Measurements from ENCODE around the gene CCL17. TPM values are rescaled to one million over a fixed set of nuclear protein-coding genes. Genes with fewer than 3 reads are reported as not detected.
A peak's percentile ranks its signal among the peaks of the same experiment; 100 is the strongest.

The CCL17 gene
- 1.8 and 2.1 TPM in 2 replicates for total RNA-seq (2014; rRNA removed; shearing (Covaris generic))
- 0.33 and 1.4 TPM in 2 replicates for polyA plus RNA-seq (2015; cell fraction: cytosol; rRNA removed)
- 1.6 TPM in 1 of 2 replicates, not detected in the other for polyA plus RNA-seq (2015; cell fraction: nucleus; rRNA removed)

DNA sequence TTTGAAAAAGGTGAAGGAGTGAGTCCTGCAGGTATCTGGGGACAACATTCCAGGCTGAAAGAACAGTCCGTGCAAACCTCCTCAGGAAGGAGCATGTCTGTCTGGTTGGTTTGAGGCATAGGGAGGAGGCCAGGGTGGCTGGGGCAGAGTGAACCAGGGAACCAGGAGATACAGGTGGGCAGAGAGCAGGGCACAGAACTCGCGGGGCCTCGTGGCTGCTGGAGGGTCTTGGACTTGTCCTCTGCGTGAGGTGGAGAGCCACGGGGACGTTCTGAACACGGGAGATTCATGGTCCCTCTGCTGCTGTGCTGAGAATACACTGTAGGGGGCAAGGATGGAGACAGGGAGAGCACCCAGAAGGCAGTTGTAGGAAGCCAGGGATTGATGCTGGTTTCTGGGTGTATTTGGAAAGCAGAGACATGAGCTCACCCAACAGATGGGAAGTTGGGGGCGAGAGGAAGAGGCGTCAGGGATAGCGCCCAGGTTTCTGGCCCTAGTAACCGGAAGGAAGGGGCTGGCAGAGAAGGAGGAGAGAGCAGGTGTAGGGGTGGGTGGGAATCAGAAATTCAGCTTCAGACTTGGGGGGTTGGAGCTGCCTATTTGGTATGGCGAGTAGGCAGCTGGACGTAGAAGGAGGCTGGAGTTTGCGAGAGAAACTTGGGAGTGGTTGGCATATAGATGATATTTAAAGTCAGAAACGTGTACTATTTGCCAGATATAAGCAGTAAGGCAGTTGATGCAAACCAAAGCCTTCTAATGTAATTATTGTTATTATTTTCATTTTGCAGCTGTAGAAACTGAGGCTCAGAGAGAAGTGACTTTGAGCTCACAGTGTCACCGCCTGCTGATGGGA is at the start of gene CCL17:
Gene CCL17, plus strand, starts transcription at position 803 of the 853 bp plus-strand sequence. CDS start 9,166 bp downstream, outside the sequence.
- DNase-seq (ENCODE audit: low read depth, low spot score) = no peak
- in situ Hi-C loops (cut with HindIII; ENCODE audit: low pct_unique_long_range_greater_than_20kb, low sequenced_read_pairs) = no loop called here

DNA sequence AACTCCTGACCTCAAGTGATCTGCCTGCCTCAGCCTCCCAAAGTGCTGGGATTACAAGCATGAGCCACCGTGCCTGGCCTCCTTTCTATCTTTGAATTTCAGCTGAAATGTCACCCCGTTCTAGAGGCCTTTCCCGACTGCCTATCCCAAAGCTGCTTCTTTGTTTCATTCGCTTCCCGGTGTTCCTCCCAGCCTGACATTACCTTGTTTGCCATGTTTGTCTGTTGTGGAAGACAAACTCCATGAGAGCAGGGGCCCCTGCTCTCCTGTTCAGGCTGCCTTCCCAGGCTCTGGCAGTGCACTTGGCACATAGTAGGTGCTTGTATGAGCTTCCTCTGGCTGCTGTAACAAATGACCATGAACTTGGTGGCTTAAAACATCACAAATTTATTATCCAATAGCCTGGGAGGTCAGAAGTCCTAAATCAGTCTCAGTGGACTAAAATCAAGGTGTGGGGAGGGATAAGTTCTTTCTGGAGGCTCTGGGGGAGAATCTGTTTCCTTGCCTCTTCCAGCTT is 48.6 kb upstream of the CCL17 start:
- in situ Hi-C loops (cut with HindIII; ENCODE audit: low pct_unique_long_range_greater_than_20kb, low sequenced_read_pairs) = no loop called here

DNA sequence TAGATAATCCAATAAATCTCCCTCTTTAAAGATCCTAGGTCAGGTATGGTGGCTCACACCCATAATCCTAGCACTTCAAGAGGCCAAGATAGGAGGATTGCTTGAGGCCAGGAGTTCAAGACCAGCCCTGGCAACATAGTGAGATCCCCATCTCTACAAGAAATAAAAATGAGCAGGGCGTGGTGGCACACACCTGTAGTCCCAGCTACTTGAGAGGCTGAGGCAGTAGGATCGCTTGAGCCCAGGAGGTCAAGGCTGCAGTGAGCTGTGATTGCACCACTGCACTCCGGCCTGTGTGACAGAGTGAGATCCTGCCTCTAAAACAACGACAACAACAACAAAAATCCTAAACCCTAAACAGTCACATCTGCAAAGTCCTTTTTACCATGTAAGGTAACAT is 48.0 kb upstream of the CCL17 start:
- no peak for DNase-seq (ENCODE audit: low read depth, low spot score)
- in situ Hi-C loops (cut with HindIII; ENCODE audit: low pct_unique_long_range_greater_than_20kb, low sequenced_read_pairs) = no loop called here

More for the DNA sequence above, 48.6 kb upstream of the CCL17 start:
- no peak for DNase-seq (ENCODE audit: low read depth, low spot score)

DNA sequence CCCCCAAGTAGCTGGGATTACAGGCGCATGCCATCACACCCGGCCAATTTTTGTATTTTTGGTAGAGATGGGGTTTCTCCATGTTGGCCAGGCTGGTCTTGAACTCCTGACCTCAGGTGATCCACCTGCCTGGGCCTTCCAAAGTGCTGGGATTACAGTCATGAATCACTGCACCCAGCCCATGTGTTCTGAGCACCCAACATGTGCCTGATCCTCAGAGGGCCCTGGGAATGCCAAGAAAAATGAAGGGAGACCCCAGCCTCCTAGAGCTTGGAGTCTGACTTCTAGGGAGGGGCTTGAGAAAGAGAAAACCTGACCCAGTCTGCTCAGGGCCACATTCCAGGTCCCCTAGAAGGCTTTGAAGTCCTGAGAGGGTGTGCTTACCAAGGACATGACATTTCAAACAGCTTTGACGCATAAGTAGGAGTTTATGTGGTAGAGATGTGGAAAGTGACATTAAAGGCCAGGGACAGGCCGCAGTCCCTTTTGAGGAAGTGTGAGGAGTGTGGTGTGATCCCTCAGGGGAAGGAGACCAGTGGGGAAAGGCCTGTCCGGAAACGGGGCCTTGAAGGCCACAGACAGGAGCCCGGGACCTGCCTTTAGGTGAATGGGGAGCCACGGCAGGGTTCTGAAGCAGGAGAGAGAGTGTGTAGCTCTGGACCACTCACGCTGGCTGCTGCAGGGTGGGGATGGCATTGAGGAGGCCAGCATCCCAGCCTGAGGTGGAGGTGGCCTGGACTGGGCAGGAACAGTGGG is 47.1 kb upstream of the CCL17 start:
- in situ Hi-C loops (cut with HindIII; ENCODE audit: low pct_unique_long_range_greater_than_20kb, low sequenced_read_pairs) = no loop called here
- no peak for DNase-seq (ENCODE audit: low read depth, low spot score)

DNA sequence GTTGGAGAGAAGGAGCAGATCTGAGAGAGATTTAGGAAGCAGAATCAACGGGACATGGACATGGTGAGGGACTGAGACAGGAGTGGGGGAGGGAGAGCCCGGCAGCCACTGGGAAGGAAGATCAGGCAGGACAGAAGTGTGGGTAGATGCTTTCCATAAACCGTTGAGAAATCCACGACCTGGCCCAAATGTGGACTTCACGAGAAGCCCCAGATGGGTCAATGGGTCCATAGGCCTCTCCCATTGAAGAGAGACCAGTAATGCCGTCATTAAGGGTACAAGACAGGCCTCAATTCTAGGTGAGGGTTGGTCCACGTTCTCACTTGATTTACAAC is 46.5 kb upstream of the CCL17 start:
- in situ Hi-C loops (cut with HindIII; ENCODE audit: low pct_unique_long_range_greater_than_20kb, low sequenced_read_pairs) = no loop called here
- DNase-seq (ENCODE audit: low read depth, low spot score) = no peak

DNA sequence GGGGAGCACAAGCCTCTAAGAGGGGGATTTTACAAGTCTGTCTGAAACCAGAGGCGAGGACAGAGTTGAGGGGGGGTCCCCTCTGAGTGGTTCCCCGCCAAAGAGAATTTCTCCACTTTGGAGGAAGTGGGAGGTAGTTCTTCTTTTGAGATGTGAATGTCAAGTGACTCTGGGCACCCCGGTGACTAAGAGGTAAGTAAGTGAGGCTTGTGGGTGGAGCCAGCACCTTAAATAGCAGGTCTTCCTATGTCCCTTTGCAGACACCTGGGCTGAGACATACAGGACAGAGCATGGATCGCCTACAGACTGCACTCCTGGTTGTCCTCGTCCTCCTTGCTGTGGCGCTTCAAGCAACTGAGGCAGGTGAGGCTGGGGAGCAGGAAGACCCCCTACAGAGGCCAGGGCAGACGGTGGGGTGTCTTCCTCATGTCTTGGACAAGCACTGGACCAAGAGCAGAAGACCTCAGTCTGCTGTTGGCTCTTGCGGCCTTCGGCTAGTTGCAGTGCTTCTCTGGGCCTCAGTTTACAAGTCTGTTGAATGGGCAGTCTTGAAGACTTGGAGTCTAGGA is 46.0 kb upstream of the CCL17 start, which contains the start of gene CCL22:
Gene CCL22, plus strand, starts transcription at position 257 of the 569 bp plus-strand sequence. Its CDS starts 34 bp downstream, at position 291.
- in situ Hi-C loops (cut with HindIII; ENCODE audit: low pct_unique_long_range_greater_than_20kb, low sequenced_read_pairs) = no loop called here
- no peak for DNase-seq (ENCODE audit: low read depth, low spot score)

DNA sequence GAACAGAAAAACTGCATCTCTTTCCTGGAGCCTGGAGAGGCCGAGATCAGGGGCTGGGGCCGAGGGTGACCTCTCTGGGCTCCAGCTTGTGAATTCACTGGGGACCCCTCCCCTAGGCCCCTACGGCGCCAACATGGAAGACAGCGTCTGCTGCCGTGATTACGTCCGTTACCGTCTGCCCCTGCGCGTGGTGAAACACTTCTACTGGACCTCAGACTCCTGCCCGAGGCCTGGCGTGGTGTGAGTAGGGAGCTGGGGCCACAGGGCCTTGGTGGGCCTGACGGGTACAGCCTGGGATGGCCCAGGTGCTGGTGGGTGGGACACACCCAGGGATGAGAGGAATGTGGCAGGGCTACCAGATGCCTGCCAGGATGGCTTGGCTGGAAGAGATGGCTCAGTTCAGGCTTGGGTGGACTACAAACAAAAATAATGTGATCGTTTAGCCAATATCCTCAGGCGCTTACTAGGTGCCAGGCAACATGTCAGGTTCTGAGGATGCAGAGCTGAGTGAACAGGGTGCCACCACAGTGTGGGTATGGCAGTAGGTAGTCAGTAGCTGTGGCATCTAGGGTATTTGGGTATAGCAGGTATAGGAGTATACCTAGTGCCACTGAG is 44.1 kb upstream of the CCL17 start:
- in situ Hi-C loops (cut with HindIII; ENCODE audit: low pct_unique_long_range_greater_than_20kb, low sequenced_read_pairs) = no loop called here
- DNase-seq (ENCODE audit: low read depth, low spot score) = no peak

DNA sequence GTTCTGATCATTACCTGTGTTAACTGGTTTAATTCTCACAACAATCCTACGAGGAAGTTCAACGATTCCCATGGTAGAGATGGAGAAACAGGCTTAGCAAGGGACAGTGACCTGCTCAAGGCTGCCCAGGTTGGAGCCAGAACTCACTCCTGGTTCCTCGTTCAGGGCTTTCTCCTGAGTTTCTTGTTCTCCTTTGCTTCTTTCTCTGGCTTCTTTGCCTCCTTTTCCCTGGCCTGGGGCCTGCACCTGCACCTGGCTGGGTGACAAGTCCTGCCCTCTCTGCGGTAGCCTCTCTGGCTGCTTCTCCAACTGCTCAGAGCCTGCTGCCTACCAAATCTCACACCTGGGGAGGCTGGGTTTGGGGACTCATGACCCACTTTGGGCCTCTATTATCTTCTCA is 43.2 kb upstream of the CCL17 start:
- in situ Hi-C loops (cut with HindIII; ENCODE audit: low pct_unique_long_range_greater_than_20kb, low sequenced_read_pairs) = no loop called here
- no peak for DNase-seq (ENCODE audit: low read depth, low spot score)

DNA sequence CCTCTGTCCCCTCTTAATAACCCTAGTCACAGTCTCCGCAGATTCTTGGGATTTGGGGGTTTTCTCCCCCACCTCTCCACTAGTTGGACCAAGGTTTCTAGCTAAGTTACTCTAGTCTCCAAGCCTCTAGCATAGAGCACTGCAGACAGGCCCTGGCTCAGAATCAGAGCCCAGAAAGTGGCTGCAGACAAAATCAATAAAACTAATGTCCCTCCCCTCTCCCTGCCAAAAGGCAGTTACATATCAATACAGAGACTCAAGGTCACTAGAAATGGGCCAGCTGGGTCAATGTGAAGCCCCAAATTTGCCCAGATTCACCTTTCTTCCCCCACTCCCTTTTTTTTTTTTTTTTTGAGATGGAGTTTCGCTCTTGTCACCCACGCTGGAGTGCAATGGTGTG is 40.4 kb upstream of the CCL17 start:
- DNase-seq (ENCODE audit: low read depth, low spot score) = no peak
- in situ Hi-C loops (cut with HindIII; ENCODE audit: low pct_unique_long_range_greater_than_20kb, low sequenced_read_pairs) = no loop called here

DNA sequence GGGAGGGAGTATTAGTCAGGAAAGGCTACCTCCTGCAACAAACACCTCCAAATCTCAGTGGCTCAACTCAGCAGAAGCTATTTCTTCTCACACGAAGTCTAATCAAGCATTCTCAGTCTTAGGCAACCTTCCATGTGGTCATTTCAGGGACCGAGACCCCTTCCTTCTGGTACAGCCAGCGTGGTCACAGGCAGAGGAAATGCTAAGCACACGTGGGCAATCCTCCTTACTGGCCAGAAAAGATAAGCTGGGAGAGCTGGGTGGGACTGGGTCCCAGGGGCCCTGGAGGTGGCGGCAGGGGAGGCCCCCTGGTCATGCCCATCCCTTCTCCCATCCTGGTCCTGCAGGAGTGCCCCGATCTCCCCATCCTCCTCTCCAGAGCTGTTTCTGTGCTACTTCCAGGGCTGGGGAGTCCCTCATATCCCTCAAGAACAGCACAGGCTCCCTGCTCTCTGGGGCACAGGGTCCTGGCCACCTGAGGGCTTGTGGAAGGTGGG is 38.0 kb upstream of the CCL17 start:
- in situ Hi-C loops (cut with HindIII; ENCODE audit: low pct_unique_long_range_greater_than_20kb, low sequenced_read_pairs) = no loop called here
- DNase-seq (ENCODE audit: low read depth, low spot score) = no peak

DNA sequence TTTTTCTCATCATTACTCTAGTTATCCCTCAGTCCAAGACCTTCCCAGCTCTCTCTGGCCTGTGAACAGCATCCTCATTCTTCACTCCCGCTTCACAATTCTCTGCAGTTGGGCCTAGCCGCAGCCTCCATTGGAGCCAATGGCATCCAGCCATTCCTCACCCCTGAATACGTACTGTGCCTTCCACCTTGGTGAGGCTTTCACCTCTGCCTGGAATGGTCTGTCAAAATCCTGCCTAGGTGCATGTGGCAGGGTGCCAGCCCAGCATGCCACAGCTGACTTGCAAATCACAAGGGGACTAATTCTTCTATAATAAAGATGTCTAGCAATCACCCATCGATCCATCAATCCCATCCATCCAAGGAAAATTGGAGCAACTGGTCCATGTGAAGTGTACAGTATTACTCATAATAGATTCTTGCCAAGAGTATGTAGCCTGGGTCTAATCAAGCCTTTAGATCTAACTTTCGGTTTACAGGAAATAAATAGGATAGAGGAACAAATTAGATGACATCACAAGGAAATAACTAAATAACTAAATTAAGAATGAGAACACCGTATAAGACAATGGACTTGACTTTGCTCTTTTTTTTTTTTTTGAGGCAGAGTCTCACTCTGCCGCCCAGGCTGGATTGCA is 37.3 kb upstream of the CCL17 start:
- in situ Hi-C loops (cut with HindIII; ENCODE audit: low pct_unique_long_range_greater_than_20kb, low sequenced_read_pairs) = no loop called here
- no peak for DNase-seq (ENCODE audit: low read depth, low spot score)

DNA sequence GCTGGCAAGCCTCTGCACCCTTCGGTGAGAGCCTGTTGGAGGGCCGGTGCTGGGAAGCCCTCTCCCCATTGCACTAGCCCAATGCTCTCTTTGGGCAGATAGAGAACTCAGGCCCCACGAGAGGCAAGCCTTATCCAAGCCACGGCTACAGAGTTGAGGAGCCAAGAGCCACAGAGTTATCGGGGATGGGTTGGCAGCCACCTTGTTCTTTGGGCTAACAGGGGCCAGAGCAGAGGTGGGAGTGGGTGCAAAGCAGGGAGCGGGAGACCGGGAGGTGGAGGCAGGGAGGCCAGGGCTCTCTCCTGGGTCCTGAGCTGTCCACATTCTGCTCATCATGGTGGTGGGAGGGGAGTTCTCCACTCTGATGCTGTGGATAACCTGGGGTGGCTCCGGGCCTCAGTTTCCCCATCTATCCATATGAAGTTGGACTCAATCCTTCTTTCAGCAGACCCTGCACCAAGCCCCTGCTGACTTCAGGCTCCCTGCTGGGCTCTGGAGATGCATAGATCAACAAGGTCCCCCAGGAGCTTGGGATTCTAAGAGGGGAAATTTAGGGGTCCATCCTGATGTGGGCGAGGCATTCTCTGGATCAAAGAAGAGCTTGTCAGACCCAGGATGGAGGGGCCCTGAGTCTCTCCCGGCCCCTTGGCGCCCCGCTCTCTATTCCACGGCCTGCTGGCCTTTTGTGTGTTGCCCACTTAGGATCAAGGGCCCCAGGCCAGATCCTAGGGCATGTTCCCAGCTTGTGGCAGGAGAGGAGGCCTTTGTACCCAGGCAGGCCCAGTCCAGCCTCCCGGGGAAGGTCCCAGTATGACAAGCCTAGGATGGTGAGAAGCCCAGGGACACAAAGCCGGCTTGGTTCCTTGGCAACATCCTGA is 32.8 kb upstream of the CCL17 start:
- no peak for DNase-seq (ENCODE audit: low read depth, low spot score)
- in situ Hi-C loops (cut with HindIII; ENCODE audit: low pct_unique_long_range_greater_than_20kb, low sequenced_read_pairs) = no loop called here

DNA sequence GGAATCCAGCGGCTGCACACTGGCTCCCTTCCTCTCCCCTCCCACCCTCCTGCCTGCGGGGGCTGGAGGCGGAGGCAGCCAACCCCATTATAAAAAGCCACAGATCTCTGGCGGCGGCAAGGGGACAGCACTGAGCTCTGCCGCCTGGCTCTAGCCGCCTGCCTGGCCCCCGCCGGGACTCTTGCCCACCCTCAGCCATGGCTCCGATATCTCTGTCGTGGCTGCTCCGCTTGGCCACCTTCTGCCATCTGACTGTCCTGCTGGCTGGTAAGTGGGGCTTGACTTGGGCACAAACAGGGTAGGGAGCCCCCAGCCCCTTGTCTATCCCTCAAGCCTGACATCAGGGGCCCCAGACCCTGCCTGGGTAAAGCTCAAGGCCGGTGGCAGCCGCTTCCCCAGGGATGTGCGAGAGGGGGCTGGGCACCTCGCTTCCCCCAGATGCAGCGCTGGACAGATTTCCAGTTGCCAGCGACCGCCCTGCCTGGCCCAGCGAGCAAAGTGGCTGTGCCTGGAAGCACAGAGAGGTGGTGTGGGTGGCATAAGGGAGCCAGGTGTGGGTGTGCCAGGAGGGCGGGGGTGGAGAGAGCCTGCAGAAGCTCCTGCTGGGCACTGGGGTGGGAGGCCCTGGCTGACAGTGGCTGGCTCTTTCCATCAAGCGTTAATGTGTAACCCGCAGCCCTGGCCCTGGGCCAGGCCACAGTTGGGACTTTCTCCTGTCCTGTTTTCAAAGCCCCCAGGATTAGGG is 32.0 kb upstream of the CCL17 start, which contains the start of gene CX3CL1:
Gene CX3CL1, plus strand, starts transcription at position 119 of the 745 bp plus-strand sequence. Its CDS starts 79 bp downstream, at position 198.
- DNase-seq (ENCODE audit: low read depth, low spot score) = peak; percentile 38
- in situ Hi-C loops (cut with HindIII; ENCODE audit: low pct_unique_long_range_greater_than_20kb, low sequenced_read_pairs) = no loop called here

DNA sequence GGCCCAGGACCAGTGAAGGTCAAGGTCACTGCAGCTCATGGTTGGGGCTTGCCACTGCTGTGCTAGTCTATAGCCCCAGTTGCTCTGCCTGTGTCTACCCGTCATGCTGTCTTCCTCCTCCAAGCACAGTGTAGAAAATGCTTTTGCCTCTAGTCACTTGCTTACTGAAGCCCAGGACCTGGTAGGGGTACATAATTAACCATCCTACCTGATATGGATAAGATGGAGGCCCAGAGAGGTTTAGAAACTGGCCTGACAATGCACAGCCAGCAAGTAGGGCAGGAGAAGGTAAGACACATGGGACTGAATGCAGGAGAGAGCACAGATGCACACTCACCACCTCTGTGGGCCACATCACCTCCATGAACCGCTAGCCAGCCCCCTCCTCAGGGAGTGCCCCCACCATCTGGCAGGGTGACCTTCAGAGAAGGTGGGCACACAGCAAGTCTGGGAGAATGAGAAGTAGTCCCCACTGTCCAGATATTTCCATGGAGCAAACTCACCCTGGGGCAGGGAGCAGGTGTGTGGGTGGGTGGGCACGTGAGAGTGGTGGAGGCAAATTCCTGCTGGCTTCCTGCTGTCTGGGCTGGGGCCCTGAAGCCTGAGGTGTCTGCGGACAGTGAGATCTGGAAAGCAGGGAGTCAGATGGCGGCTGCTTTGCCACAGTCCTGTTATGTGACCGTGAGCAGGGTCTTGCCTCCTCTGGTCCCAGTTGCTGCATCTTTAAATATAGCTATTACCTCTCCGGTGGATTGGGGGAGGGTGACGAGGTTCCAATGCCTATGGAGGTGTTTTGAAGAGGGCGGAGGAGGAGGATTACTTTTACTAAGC is 31.2 kb upstream of the CCL17 start:
- no peak for DNase-seq (ENCODE audit: low read depth, low spot score)
- in situ Hi-C loops (cut with HindIII; ENCODE audit: low pct_unique_long_range_greater_than_20kb, low sequenced_read_pairs) = no loop called here

DNA sequence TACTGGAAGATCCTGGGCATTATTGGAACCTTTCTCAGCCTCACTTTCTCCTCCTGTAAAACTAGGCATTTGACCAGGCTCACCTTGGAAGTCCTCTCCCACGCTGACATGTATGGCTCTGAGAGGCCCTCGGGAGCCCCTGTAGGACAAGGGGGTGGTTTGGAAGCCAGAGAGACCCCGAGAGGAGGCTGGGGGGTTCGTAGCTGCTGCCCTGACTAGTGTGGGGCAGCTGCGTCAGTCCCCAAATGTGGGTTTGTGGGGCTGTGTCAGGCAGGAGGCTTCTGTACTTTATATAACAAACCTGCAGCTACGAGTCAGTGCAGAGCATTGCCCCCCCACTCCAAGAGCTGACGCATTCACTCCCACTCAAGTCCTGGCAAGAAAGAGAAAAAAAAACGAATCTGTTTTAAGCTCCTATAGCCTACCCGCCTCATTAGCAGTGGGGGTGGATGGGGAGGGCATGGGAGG is 30.5 kb upstream of the CCL17 start:
- DNase-seq (ENCODE audit: low read depth, low spot score) = no peak
- in situ Hi-C loops (cut with HindIII; ENCODE audit: low pct_unique_long_range_greater_than_20kb, low sequenced_read_pairs) = no loop called here
